HG03558 (cell line): ENCODE data around the gene TCTA.

Experiments
- ATAC-seq: cut with Tn5 transposase; IDR thresholded peaks from one replicate; pipeline ENCODE4 v1.9.1; 2021; ENCODE audit warnings: moderate number of reproducible peaks; ENCODE audit not compliant: unreplicated experiment; ENCODE audit errors: extremely low read depth

The TCTA gene

DNA sequence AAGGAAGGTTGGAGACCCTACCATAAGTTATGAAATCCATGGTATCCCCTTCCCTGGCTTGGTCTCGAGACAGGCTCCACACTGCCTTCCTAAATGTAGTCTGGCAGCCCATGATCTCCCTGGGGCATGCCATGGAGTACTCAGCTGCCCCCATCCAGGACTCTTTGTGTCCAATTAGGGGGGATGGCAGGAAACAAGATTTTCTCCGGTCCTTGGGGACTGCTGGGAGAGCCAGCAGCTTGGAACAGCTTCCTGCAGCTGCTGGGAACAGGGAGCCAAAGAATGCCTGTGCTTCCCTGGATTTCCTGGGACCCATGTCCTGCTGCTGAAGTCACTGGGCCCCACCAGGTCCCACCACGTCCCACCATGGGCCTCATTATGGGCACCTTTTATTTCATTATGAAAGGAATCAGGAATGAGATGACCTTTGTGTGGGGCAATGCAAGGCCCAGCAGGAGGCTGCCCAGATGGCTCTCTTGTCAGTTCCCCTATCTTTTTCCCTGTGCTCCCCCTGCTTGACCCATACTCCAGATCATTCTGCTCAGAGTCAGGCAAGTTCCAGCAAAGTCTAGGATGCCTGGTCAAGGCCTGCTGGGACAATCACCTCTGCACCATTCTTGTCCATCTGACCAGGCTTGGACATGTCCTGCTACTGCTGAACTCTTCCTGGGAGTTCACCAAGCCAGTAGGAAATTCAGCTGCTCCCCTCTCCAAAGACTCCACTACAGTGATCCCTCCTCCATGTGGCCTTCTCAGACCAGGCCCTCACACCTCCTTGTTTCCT, 42.9 kb downstream of the TCTA start:
- no peak for ATAC-seq

DNA sequence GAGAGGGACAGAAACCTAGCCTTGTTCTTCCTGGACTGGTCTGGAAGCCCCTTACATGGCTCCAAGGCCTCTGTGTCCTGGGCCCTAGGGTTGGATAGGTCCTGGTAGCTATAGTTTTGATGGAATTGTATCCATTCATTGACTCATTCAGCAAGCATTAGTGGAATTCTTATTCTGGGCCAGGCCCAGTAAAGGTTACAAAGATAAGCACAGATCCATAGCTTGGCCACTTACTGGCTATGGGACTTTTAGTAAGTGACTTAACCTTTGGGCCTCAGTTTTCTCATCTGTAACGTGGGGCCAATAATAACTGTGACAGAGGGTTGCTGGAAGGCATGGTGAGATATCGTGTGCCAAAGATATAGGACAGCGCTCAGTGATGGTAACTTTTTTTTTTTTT, 44.2 kb downstream of the TCTA start:
- no peak for ATAC-seq

DNA sequence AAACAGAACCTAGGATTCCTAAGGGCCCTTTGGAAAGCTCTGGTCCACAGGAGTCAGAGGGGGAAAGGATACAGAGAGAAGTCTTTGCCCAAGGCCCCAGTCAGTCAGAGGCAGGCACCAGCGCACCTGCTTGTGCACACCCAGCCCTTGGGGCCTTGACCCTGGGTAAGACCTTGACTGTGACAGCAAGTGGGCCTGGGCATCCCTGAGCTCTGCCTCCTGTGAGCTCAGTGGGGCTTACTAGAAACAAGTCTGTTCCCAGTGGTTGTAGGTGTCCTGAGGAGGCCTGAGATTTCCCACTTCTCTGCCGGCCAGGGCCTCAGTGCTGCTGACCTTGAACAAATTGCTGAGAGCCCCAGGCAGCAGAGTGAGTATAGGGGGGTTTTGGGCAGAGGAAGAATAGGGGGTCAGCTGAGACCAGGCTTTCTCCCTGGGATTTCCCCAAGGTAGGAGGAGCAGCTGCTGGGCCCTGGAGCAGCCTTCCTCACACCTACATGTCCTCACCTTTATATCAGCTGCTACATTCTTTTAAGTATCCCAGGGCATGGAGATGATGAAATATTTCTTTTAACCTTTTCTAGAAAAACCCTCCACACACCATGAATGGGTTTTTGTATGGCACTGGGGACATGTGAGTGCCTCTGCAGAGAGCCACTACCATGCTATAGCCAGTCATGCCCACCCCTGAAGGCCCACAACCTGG, 48.1 kb downstream of the TCTA start:
- ATAC-seq: no peak

DNA sequence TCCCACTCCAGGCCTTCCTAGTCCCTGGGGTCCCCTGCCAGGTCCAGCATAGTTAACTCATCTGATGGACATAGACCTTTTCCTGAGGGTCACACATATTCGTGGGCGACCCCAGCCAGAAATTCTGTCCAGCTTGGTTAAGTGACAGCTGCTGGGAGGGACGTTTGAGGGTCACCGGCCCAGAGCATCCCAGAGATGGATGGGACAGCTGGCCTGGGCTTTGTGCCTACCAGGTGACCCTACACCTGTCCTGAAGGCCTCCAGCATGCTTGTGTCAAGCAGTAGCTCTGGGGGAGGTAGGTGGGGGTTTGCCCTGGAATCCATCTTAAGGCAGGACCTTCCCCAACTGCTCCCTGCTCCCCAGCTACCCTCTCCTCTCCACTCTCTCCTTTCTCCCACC, 48.7 kb downstream of the TCTA start:
- no peak for ATAC-seq

DNA sequence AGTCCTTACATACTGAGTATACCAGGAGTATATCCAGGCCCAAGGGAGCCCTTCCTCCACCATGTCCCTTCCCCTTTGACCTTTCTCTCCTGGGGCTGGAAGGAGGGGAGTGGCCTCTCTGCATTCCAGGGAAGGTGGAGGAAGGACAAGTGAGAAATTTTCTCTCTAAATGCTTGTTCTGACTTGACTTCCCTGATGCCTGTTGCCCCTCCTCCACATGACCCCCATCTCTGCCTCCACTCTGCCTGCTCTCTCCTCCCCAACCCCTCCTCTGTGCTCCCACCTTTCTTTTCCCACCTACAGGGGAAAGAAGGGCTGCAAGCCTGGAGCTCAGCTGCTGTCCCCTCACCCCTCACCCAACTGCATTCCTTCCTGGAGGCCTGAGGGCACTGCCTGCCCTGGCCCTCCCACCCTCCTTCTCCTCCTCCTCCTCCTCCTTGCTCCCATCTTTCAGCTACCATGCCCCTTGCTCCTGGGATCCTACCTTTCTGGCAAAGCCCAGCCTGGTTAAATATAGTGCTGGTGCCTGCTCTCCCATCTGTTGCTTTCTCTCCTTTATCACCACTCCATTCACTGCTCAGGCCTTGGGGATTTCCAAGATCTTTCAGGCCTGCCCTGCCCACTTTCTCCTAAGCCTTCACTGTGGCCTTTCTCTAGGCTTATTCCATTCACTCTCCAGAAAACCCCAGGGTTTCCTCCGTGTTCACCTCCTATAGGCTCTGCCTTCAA, 49.4 kb downstream of the TCTA start:
- no peak for ATAC-seq

DNA sequence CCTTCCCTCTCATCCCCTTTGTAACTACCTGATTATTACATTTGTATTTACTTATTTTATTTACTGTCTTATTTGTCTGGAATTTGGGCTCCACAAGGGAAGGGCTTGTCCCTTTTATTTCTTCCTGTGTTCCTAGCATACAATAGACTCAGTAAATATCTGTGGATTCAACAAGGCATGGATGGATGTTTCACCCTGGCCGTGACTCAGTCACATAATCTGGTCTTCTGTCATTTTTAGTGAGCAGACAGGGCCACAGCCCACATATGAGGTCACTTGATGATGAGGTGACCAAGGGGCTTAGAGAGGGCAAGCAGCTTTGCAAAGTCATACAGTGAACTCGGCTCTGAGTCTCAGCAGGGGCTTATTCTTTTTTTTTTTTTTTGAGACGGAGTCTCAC, 50.0 kb downstream of the TCTA start:
- no peak for ATAC-seq

DNA sequence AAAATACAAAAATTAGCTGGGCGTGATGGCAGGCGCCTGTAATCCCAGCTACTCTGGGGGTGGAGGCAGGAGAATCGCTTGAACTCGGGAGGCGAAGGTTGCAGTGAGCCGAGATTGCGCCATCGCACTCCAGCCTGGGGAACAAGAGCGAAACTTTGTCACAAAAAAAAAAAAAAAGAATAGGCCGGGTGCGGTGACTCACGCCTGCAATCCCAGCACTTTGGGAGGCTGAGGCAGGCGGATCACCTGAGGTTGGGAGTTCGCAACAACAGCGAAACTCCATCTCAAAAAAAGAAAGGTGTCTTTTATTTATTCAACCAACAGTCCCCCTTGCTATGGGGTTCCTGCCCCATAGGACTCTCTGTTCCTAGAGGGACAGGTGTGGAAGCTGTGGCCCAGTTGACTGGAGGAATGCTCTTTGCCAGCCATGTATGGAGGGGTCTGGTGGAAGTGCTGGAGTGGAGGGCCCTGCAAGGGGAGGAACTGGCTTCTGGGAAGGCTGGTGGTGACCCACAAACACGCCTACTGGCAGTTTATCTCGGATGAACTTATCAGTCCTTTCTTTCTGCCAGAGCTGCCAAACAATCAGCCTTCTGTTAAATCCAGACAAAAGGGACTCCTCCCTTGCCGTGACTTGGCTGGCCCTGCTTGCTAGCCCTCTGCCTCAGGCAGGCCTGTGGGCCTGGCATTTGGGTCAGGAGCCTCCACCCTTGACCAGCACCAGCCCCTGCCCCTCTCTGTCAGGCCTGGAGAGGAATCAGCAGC, 53.2 kb downstream of the TCTA start:
- ATAC-seq: no peak
